K562 (cell line): ENCODE results near the gene LRRC26. TPM values are rescaled to one million over a fixed set of nuclear protein-coding genes. Genes with fewer than 3 reads are reported as not detected.

Experiments used
- ARID1B ChIP-seq: fragments of 450-650 bp; IDR thresholded peaks from 2 replicates; pipeline ENCODE4 v1.6.1; 2016; ENCODE audit warnings: antibody characterized with exemption, mild to moderate bottlenecking, inconsistent platforms
- ATF6 ChIP-seq: sonication (generic); formaldehyde crosslinking; IDR thresholded peaks from 2 replicates; pipeline ENCODE4 v1.4.0; 2020; ENCODE audit warnings: mild to moderate bottlenecking, missing genetic modification reagents
- CHD4 ChIP-seq: fragments of 200-600 bp; sonication (generic); IDR thresholded peaks from 3 replicates; pipeline ENCODE4 v1.6.1; 2012; ENCODE audit warnings: low read depth, mild to moderate bottlenecking, mixed read lengths, low read length, inconsistent platforms; ENCODE audit not compliant: insufficient read depth, insufficient replicate concordance, poor library complexity, severe bottlenecking
- CREB1 ChIP-seq, 2 experiments: sonication (generic) in 1 of 2; formaldehyde crosslinking in 1 of 2; IDR thresholded peaks; 2 replicates each; pipeline versions ENCODE4 v1.6.1 to v1.8.0; 2012 to 2022; ENCODE audit warnings: inconsistent platforms in 1 of 2, mild to moderate bottlenecking in 1 of 2, missing genetic modification reagents in 1 of 2, moderate library complexity in 1 of 2
- KLF16 ChIP-seq: IDR thresholded peaks from 2 replicates; pipeline ENCODE4 v1.6.1; 2016; ENCODE audit warnings: antibody characterized with exemption
- MEF2A ChIP-seq: IDR thresholded peaks from 2 replicates; pipeline ENCODE4 v1.6.1; 2011; ENCODE audit warnings: low read depth, mild to moderate bottlenecking, low read length, moderate library complexity; ENCODE audit not compliant: control insufficient read depth
- NCOA2 ChIP-seq, 2 experiments: fragments of 450-650 bp; IDR thresholded peaks; 2 replicates each; pipeline ENCODE4 v1.6.1; 2018; ENCODE audit warnings: mild to moderate bottlenecking in 2 of 2, moderate library complexity in 1 of 2; ENCODE audit not compliant: partially characterized antibody in 2 of 2
- NR4A1 ChIP-seq, 2 experiments: fragments of 250-450 bp in 1 of 2; fragments of 450-650 bp in 1 of 2; sonication (Bioruptor Pico) in 1 of 2; IDR thresholded peaks; 2 replicates each; pipeline versions ENCODE4 v1.4.0 to v1.6.1; 2016 to 2020; ENCODE audit warnings: mild to moderate bottlenecking in 2 of 2, missing compliant biosample characterization in 1 of 2, missing genetic modification characterization in 1 of 2, moderate library complexity in 1 of 2
- OTX1 ChIP-seq: fragments of 450-650 bp; formaldehyde crosslinking; IDR thresholded peaks from 2 replicates; pipeline ENCODE4 v1.4.0; 2022; ENCODE audit warnings: mild to moderate bottlenecking
- PCBP2 ChIP-seq: fragments of 200-400 bp; formaldehyde crosslinking; IDR thresholded peaks from 2 replicates; pipeline ENCODE4 v1.6.1; 2018; ENCODE audit warnings: low read length, low read depth, mild to moderate bottlenecking, moderate library complexity; ENCODE audit not compliant: poor library complexity, severe bottlenecking
- SMARCA4 ChIP-seq: fragments of 450-650 bp; IDR thresholded peaks from 2 replicates; pipeline ENCODE4 v1.6.1; 2016
- SPI1 ChIP-seq: IDR thresholded peaks from 2 replicates; pipeline ENCODE4 v1.6.1; 2011; ENCODE audit warnings: low read depth, low read length, control low read depth, borderline replicate concordance
- STAT5A ChIP-seq: IDR thresholded peaks from 2 replicates; pipeline ENCODE4 v1.6.1; 2012; ENCODE audit warnings: low read length, inconsistent platforms, borderline replicate concordance
- XRCC5 ChIP-seq: fragments of 200-400 bp; formaldehyde crosslinking; IDR thresholded peaks from 2 replicates; pipeline ENCODE4 v1.6.1; 2017; ENCODE audit warnings: low read depth, mild to moderate bottlenecking, low read length
- ZBTB17 ChIP-seq: fragments of 450-650 bp; formaldehyde crosslinking; IDR thresholded peaks from 2 replicates; pipeline ENCODE4 v1.4.0; 2020; ENCODE audit warnings: mild to moderate bottlenecking
- ZFP36 ChIP-seq: fragments of 150-350 bp; IDR thresholded peaks from 2 replicates; pipeline ENCODE4 v1.6.1; 2018; ENCODE audit warnings: low read length, low read depth; ENCODE audit not compliant: partially characterized antibody
- polyA plus RNA-seq, 8 experiments: library from polyadenylated mRNA; depleted of rRNA in 4 of 8; stranded (reverse) in 5 of 8; unstranded in 3 of 8; fragments of >200 nt; fragmentation: Nextera tagmentation in 2 of 8; fragmentation: Illumina TruSeq in 1 of 8; extraction: Ambion mirVana in 2 of 8; extraction: Trizol in 1 of 8; gene quantifications; 2 replicates each; pipeline versions ENCODE4 v1.2.1 to v1.2.3, GENCODE V29; 2011 to 2014; ENCODE audit warnings: inconsistent platforms in 1 of 8, missing spikeins in 1 of 8
- total RNA-seq, 7 experiments: library from RNA; depleted of rRNA in 6 of 7; stranded (reverse); fragments of >200 nt in 6 of 7; fragmentation: Illumina TruSeq in 2 of 7; extraction: Trizol in 2 of 7; gene quantifications; 2 replicates each; pipeline versions ENCODE4 v1.2.1 to v1.2.3, GENCODE V29; 2011 to 2021; ENCODE audit warnings: low replicate concordance in 1 of 7
- TF ChIP-seq, protein P1 (sequence below): fragments of 250-450 bp; sonication (Bioruptor Pico); IDR thresholded peaks from 2 replicates; pipeline ENCODE4 v1.4.0; 2020
- TF ChIP-seq, protein P2 (sequence below): fragments of 450-650 bp; formaldehyde crosslinking; IDR thresholded peaks from 2 replicates; pipeline ENCODE4 v1.4.0; 2020; ENCODE audit warnings: mild to moderate bottlenecking, moderate library complexity

LRRC26 gene
- total and polyA plus RNA-seq, 9 of the 15 experiments (the other 6 are each of a cell fraction or from before 2014, with no cell fraction given): not detected

GRCh38 chr9:137218754-137219271 lies 49.0 kb upstream of the LRRC26 start (continued):
- TF ChIP-seq, protein P1, sequence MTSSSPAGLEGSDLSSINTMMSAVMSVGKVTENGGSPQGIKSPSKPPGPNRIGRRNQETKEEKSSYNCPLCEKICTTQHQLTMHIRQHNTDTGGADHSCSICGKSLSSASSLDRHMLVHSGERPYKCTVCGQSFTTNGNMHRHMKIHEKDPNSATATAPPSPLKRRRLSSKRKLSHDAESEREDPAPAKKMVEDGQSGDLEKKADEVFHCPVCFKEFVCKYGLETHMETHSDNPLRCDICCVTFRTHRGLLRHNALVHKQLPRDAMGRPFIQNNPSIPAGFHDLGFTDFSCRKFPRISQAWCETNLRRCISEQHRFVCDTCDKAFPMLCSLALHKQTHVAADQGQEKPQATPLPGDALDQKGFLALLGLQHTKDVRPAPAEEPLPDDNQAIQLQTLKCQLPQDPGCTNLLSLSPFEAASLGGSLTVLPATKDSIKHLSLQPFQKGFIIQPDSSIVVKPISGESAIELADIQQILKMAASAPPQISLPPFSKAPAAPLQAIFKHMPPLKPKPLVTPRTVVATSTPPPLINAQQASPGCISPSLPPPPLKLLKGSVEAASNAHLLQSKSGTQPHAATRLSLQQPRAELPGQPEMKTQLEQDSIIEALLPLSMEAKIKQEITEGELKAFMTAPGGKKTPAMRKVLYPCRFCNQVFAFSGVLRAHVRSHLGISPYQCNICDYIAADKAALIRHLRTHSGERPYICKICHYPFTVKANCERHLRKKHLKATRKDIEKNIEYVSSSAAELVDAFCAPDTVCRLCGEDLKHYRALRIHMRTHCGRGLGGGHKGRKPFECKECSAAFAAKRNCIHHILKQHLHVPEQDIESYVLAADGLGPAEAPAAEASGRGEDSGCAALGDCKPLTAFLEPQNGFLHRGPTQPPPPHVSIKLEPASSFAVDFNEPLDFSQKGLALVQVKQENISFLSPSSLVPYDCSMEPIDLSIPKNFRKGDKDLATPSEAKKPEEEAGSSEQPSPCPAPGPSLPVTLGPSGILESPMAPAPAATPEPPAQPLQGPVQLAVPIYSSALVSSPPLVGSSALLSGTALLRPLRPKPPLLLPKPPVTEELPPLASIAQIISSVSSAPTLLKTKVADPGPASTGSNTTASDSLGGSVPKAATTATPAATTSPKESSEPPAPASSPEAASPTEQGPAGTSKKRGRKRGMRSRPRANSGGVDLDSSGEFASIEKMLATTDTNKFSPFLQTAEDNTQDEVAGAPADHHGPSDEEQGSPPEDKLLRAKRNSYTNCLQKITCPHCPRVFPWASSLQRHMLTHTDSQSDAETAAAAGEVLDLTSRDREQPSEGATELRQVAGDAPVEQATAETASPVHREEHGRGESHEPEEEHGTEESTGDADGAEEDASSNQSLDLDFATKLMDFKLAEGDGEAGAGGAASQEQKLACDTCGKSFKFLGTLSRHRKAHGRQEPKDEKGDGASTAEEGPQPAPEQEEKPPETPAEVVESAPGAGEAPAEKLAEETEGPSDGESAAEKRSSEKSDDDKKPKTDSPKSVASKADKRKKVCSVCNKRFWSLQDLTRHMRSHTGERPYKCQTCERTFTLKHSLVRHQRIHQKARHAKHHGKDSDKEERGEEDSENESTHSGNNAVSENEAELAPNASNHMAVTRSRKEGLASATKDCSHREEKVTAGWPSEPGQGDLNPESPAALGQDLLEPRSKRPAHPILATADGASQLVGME (CRISPR knock-in tag): no peak; the same call in 1 of the 2 replicates
- no peak for TF ChIP-seq PCBP2
- peak; percentile 90 for TF ChIP-seq SMARCA4
- peak; percentile 49; the same call in 1 of the 2 replicates for TF ChIP-seq STAT5A
- TF ChIP-seq ZBTB17: 0 out of 2 replicates have a peak, but pooled peaks have one; percentile 65
- peak; percentile 39 for TF ChIP-seq ZFP36
- 0 out of 2 replicates have a peak, but pooled peaks have one; percentile 34 for TF ChIP-seq XRCC5
- TF ChIP-seq ARID1B: peak; percentile 91
- TF ChIP-seq OTX1 (CRISPR knock-in tag): 0 out of 2 replicates have a peak, but pooled peaks have one; percentile 57
- TF ChIP-seq CHD4: no peak
- TF ChIP-seq NCOA2 (IDR thresholded peaks at IDR 0.05; ENCODE audit: partially characterized antibody in 2 of 2): no peak
- peak; percentile 95 for TF ChIP-seq SPI1
- 0 out of 2 replicates have a peak, but pooled peaks have one; percentile 53 for TF ChIP-seq ATF6 (CRISPR knock-in tag)
- TF ChIP-seq NR4A1 (CRISPR knock-in tag; IDR thresholded peaks at IDR 0.05): peak; percentile 96; the same call in 1 of the 2 replicates
- TF ChIP-seq NR4A1 (tag; IDR thresholded peaks at IDR 0.05): peak; percentile 80
- TF ChIP-seq MEF2A: no peak
- TF ChIP-seq, protein P2, sequence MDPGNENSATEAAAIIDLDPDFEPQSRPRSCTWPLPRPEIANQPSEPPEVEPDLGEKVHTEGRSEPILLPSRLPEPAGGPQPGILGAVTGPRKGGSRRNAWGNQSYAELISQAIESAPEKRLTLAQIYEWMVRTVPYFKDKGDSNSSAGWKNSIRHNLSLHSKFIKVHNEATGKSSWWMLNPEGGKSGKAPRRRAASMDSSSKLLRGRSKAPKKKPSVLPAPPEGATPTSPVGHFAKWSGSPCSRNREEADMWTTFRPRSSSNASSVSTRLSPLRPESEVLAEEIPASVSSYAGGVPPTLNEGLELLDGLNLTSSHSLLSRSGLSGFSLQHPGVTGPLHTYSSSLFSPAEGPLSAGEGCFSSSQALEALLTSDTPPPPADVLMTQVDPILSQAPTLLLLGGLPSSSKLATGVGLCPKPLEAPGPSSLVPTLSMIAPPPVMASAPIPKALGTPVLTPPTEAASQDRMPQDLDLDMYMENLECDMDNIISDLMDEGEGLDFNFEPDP: peak; percentile 81; the same call in 1 of the 2 replicates
- TF ChIP-seq KLF16: peak; percentile 12; the same call in 1 of the 2 replicates
- TF ChIP-seq CREB1 (IDR thresholded peaks at IDR 0.05): no peak
- TF ChIP-seq CREB1 (CRISPR knock-in tag; IDR thresholded peaks at IDR 0.05): no peak
